OCI-LY3 (cell line): ENCODE measurements around the gene DNAH17.

ENCODE experiments used
- H2AFZ ChIP-seq: fragments of 200-600, 300-600 bp; shearing (Covaris generic); 2 replicates; pipeline ENCODE4 v1.6.0; 2014; ENCODE audit warnings: antibody characterized with exemption, low read depth, low read length
- H3K27ac ChIP-seq: fragments of 200-600, 300-600 bp; sonication (generic); 2 replicates; pipeline ENCODE4 v1.5.1; 2014; ENCODE audit warnings: mild to moderate bottlenecking, low read length, moderate library complexity, mixed read lengths
- H3K27me3 ChIP-seq: fragments of 200-600, 300-600 bp; sonication (generic); 2 replicates; pipeline ENCODE4 v1.6.1; 2014; ENCODE audit warnings: low read depth, low read length, mixed read lengths
- H3K36me3 ChIP-seq: fragments of 200-600, 300-600 bp; sonication (generic); replicated peaks from 2 replicates; pipeline ENCODE3; 2014; ENCODE audit warnings: low read depth, low read length, mixed read lengths
- H3K4me1 ChIP-seq: fragments of 300-600, 200-600 bp; sonication (generic); 2 replicates; pipeline ENCODE4 v1.6.1; 2014; ENCODE audit warnings: low read length, mixed read lengths
- H3K4me2 ChIP-seq: fragments of 200-600, 300-600 bp; sonication (generic); 2 replicates; pipeline ENCODE4 v1.6.1; 2014; ENCODE audit warnings: low read length, mixed read lengths
- H3K4me3 ChIP-seq: fragments of 300-600, 200-600 bp; sonication (generic); 2 replicates; pipeline ENCODE4 v1.5.1; 2014; ENCODE audit warnings: antibody characterized with exemption, mild to moderate bottlenecking, low read length, moderate library complexity
- H3K79me2 ChIP-seq: fragments of 300-600, 200-600 bp; shearing (Covaris generic); 2 replicates; pipeline ENCODE4 v1.6.1; 2014; ENCODE audit warnings: mild to moderate bottlenecking, low read length, mixed read lengths
- H3K9ac ChIP-seq: fragments of 300-600, 200-600 bp; shearing (Covaris generic); 2 replicates; pipeline ENCODE4 v1.6.0; 2014; ENCODE audit warnings: mild to moderate bottlenecking, low read length, moderate library complexity
- H3K9me3 ChIP-seq: fragments of 200-600, 300-600 bp; shearing (Covaris generic); 2 replicates; pipeline ENCODE4 v1.6.1; 2014; ENCODE audit warnings: low read length, mixed read lengths; ENCODE audit not compliant: insufficient read depth
- H4K20me1 ChIP-seq: fragments of 200-600, 300-600 bp; sonication (generic); 2 replicates; pipeline ENCODE4 v1.6.1; 2016; ENCODE audit warnings: low read length, mixed read lengths; ENCODE audit not compliant: insufficient read depth
- EZH2phosphoT487 ChIP-seq: fragments of 200-600 bp; shearing (Covaris generic); IDR thresholded peaks from 2 replicates; pipeline ENCODE4 v1.6.1; 2018; ENCODE audit warnings: antibody characterized with exemption, mixed run types, low read depth
- TF ChIP-seq, protein P1 (sequence below): fragments of 200-600, 300-600 bp; sonication (generic); IDR thresholded peaks from 2 replicates; pipeline ENCODE4 v1.5.1; 2014; ENCODE audit warnings: antibody characterized with exemption, low read length, low read depth

The DNAH17 gene

DNA sequence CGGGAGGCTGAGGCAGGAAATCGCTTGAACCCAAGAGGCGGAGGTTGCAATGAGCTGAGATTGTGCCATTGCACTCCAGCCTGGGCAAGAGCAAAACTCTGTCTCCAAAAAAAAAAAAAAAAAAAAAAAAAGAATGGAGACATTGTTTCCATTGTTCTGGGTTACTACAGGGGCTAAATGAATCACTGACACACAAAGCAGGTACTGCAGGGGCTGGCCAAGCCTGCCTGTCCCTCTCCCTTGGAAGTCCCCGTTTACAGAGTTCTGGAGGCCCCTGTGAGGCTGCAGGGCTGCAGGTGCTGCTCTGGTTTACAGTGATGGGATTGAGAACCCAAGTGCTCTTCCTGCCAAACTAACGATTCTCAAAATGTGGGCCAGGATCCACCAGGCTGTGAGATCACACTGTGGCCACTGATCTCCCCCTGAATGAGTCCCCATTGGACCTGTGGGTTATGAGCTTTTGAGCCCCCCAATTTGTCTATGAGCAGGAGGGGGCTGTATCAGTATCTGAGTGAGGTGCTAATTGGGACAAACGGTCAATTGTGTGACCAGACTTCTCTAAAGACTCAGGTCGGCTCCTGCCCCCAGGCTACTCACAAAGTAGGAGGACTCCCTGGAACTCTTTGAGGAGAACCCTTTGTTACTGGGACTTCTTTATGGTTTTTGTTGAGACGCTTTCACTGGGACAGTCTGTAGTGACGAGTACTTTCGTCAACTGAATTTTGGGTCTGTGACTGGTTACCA is 39.0 kb downstream of the DNAH17 start:
- TF ChIP-seq, protein P1, sequence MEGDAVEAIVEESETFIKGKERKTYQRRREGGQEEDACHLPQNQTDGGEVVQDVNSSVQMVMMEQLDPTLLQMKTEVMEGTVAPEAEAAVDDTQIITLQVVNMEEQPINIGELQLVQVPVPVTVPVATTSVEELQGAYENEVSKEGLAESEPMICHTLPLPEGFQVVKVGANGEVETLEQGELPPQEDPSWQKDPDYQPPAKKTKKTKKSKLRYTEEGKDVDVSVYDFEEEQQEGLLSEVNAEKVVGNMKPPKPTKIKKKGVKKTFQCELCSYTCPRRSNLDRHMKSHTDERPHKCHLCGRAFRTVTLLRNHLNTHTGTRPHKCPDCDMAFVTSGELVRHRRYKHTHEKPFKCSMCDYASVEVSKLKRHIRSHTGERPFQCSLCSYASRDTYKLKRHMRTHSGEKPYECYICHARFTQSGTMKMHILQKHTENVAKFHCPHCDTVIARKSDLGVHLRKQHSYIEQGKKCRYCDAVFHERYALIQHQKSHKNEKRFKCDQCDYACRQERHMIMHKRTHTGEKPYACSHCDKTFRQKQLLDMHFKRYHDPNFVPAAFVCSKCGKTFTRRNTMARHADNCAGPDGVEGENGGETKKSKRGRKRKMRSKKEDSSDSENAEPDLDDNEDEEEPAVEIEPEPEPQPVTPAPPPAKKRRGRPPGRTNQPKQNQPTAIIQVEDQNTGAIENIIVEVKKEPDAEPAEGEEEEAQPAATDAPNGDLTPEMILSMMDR: no peak
- Histone ChIP-seq H3K9me3 (no peaks in the 10 kb centered on the region), H3K27ac (no peak overlapping the region), H3K4me3 (no peak overlapping the region), H3K4me1 (no peaks in the 10 kb centered on the region), H3K9ac (no peak overlapping the region), H3K27me3 (no peaks in the 10 kb centered on the region), H4K20me1 (no peaks in the 10 kb centered on the region), H3K79me2 (no peaks in the 10 kb centered on the region), H3K36me3 (no peaks in the 10 kb centered on the region), H2AFZ (no peak overlapping the region), H3K4me2 (no peak overlapping the region)

DNA sequence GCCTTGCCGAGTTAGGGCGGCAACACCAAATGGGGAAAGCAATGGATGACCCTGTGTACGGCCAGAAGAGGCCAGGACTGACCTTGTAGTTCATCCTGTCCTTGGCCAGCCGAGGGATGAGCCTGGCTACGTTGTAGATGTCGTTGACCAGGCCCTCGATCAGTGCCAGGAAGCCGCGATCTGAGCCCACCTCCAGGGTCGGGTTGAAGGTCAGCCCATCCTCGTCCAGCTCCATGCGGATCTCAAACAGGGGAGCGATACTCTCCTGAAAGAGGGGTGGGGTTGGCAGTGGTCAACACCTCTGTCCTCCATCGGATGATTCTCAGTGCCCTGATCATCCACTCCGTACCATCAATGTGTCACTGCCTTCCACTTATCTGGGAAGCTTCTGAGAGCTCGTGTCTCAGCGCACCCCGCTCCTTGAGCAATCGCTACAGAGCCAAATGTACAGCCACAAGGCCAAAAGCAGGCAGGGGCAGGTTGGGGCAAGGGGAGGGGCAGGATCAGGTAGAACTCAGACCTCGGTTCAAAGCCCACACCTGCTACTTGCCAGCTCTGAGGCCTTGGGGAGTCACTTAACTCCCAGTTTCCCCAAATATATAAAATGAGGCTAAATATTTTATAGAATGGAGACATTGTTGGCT is 39.9 kb downstream of the DNAH17 start:
- TF ChIP-seq, protein P1: no peak
- no peak for TF ChIP-seq EZH2phosphoT487
- no peaks in the 10 kb centered on the region for H3K4me1 ChIP-seq
- H3K9ac ChIP-seq: no peak overlapping the region
- H3K36me3 ChIP-seq: no peaks in the 10 kb centered on the region
- H3K79me2 ChIP-seq: no peaks in the 10 kb centered on the region
- no peak overlapping the region for H3K4me3 ChIP-seq
- no peaks in the 10 kb centered on the region for H3K27me3 ChIP-seq
- H4K20me1 ChIP-seq: no peaks in the 10 kb centered on the region
- H3K9me3 ChIP-seq: no peaks in the 10 kb centered on the region
- no peak overlapping the region for H2AFZ ChIP-seq
- H3K27ac ChIP-seq: no peak overlapping the region
- H3K4me2 ChIP-seq: no peak overlapping the region

DNA sequence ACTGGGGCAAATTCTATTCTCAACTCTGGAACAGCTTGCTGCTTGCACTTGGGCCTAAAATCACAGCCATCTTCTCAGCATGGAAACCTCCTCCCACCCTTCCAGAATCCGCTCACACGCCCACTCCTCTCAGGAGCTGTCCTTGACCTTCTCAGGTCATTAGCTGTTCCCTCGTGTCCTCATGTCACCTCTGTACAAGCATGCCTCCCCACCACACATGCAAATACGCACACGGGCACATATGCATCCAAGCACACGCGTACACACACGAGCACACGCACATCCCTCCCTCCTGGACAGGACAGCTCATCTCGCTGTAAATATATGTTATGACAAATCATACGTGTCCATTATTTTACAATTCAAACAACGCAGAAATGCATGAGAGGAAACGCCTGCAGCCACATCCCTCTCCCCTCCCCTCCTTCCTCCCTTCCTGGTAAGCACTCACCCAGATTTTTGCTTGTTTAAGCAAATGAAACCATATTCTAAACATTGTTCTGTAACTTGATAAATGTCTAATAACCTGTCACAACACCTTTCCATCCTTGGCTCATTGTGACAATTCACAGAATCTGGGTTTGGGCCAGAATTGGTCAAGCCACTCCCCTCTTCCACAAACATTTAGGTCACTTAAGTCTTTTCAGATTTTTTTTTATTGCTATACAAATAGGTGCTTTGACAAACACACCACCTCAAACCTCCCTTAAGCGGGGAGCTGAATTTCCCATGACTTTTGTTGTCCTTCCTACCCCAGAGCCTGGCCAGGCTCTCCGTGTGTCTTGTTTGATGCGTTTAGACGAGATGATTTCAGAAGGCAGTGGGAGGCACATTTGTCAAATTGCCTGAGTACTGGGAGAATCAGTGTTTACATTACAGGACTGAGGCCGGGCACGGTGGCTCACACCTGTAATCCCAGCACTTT is 41.7 kb downstream of the DNAH17 start:
- H3K4me1 ChIP-seq: no peaks in the 10 kb centered on the region
- H3K79me2 ChIP-seq: no peaks in the 10 kb centered on the region
- no peak overlapping the region for H3K9ac ChIP-seq
- no peaks in the 10 kb centered on the region for H3K9me3 ChIP-seq
- H4K20me1 ChIP-seq: no peaks in the 10 kb centered on the region
- H3K27ac ChIP-seq: no peak overlapping the region
- no peaks in the 10 kb centered on the region for H3K27me3 ChIP-seq
- no peaks in the 10 kb centered on the region for H3K36me3 ChIP-seq
- H2AFZ ChIP-seq: no peak overlapping the region
- no peak overlapping the region for H3K4me3 ChIP-seq
- TF ChIP-seq, protein P1: no peak
- no peak for TF ChIP-seq EZH2phosphoT487
- H3K4me2 ChIP-seq: no peak overlapping the region
